GM23338 (cell line): ENCODE data around the gene BCAM. TPM values are rescaled to one million over a fixed set of nuclear protein-coding genes. Genes with fewer than 3 reads are reported as not detected.
"Not testable (repeated sequence)": the region's sequence is repeated elsewhere in the genome, so short reads cannot be mapped to it uniquely, and the experiment has no call there.

Source experiments
- ATAC-seq: fragments of 200-7000 bp; cut with Tn5 transposase; 3 replicates; pipeline ENCODE4 v1.9.1; 2020
- DNase-seq: peaks from one replicate; pipeline ENCODE4 v3.0.0-alpha.2; 2015; ENCODE audit warnings: low spot score
- H2AFZ ChIP-seq: fragments of 200-600 bp; sonication (generic); 2 replicates; pipeline ENCODE4 v1.8.0; 2016; ENCODE audit warnings: antibody characterized with exemption, mild to moderate bottlenecking, moderate library complexity
- H3F3A ChIP-seq: fragments of 200-600 bp; sonication (generic); replicated peaks from 2 replicates; pipeline ENCODE4 v1.8.0; 2017; ENCODE audit warnings: antibody characterized with exemption, mixed run types, low read depth
- H3K27ac ChIP-seq: fragments of 200-600 bp; sonication (generic); 2 replicates; pipeline ENCODE4 v1.6.1; 2016; ENCODE audit warnings: low read depth
- H3K27me3 ChIP-seq: fragments of 200-600 bp; sonication (generic); 2 replicates; pipeline ENCODE4 v1.8.0; 2016; ENCODE audit warnings: mild to moderate bottlenecking, mixed run types, moderate library complexity; ENCODE audit not compliant: insufficient read depth
- H3K36me3 ChIP-seq: fragments of 200-600 bp; sonication (generic); 2 replicates; pipeline ENCODE4 v1.8.0; 2016; ENCODE audit warnings: mild to moderate bottlenecking; ENCODE audit not compliant: insufficient read depth
- H3K4me1 ChIP-seq: fragments of 200-600 bp; sonication (generic); 2 replicates; pipeline ENCODE4 v1.8.0; 2016; ENCODE audit warnings: mild to moderate bottlenecking, moderate library complexity; ENCODE audit not compliant: insufficient read depth
- H3K4me2 ChIP-seq: fragments of 200-600 bp; sonication (generic); 2 replicates; pipeline ENCODE4 v1.7.1; 2017; ENCODE audit warnings: mixed run types
- H3K4me3 ChIP-seq: fragments of 200-600 bp; sonication (generic); 2 replicates; pipeline ENCODE4 v1.6.1; 2016; ENCODE audit warnings: mixed run types
- H3K79me2 ChIP-seq: fragments of 200-600 bp; sonication (generic); replicated peaks from 2 replicates; pipeline ENCODE4 v1.8.0; 2017; ENCODE audit warnings: mild to moderate bottlenecking; ENCODE audit not compliant: insufficient read depth
- H3K9me2 ChIP-seq: fragments of 200-600 bp; sonication (generic); 2 replicates; pipeline ENCODE4 v1.8.0; 2017; ENCODE audit not compliant: insufficient read depth
- H4K20me1 ChIP-seq: fragments of 200-600 bp; sonication (generic); replicated peaks from 2 replicates; pipeline ENCODE4 v1.8.0; 2017; ENCODE audit warnings: mild to moderate bottlenecking; ENCODE audit not compliant: insufficient read depth
- H3K27ac Mint-ChIP-seq: 2 replicates; pipeline ENCODE4 v1.8.0; 2020; ENCODE audit warnings: inconsistent platforms, mild to moderate bottlenecking, moderate library complexity, mixed read lengths
- H3K27me3 Mint-ChIP-seq: 3 replicates; pipeline ENCODE4 v1.8.0; 2022; ENCODE audit warnings: low read depth, mild to moderate bottlenecking, moderate library complexity, mixed read lengths, inconsistent platforms; ENCODE audit not compliant: insufficient read depth, poor library complexity
- H3K36me3 Mint-ChIP-seq: 3 replicates; pipeline ENCODE4 v1.8.0; 2021; ENCODE audit warnings: low read depth, mild to moderate bottlenecking, inconsistent platforms, moderate library complexity, mixed read lengths
- H3K4me1 Mint-ChIP-seq: 3 replicates; pipeline ENCODE4 v1.8.0; 2020; ENCODE audit warnings: mild to moderate bottlenecking, inconsistent platforms, mixed read lengths
- H3K4me3 Mint-ChIP-seq: 3 replicates; pipeline ENCODE4 v1.8.0; 2021; ENCODE audit warnings: moderate library complexity, mild to moderate bottlenecking, inconsistent platforms, mixed read lengths
- H3K9me3 Mint-ChIP-seq: 3 replicates; pipeline ENCODE4 v1.8.0; 2020; ENCODE audit warnings: moderate library complexity, mild to moderate bottlenecking, inconsistent platforms, mixed read lengths
- CREB1 ChIP-seq: fragments of 250-450 bp; sonication (Bioruptor Pico); IDR thresholded peaks from 2 replicates; pipeline ENCODE4 v1.5.0; 2020; ENCODE audit warnings: low read depth, mild to moderate bottlenecking, moderate library complexity
- ETS1 ChIP-seq: IDR thresholded peaks from 2 replicates; pipeline ENCODE4 v1.6.1; 2016; ENCODE audit warnings: antibody characterized with exemption
- EZH2 ChIP-seq: fragments of 200-600 bp; sonication (generic); IDR thresholded peaks from one replicate; pipeline ENCODE4 v1.8.0; 2017; ENCODE audit warnings: antibody characterized with exemption, mild to moderate bottlenecking, low read depth; ENCODE audit not compliant: unreplicated experiment
- EZH2phosphoT487 ChIP-seq: fragments of 200-600 bp; sonication (generic); IDR thresholded peaks from one replicate; pipeline ENCODE4 v1.8.1; 2018; ENCODE audit warnings: antibody characterized with exemption; ENCODE audit not compliant: unreplicated experiment
- JUNB ChIP-seq: IDR thresholded peaks from one replicate; pipeline ENCODE4 v1.6.1; 2016; ENCODE audit warnings: antibody characterized with exemption; ENCODE audit not compliant: unreplicated experiment
- NANOG ChIP-seq: IDR thresholded peaks from 2 replicates; pipeline ENCODE4 v1.6.1; 2016; ENCODE audit warnings: antibody characterized with exemption, borderline replicate concordance
- POLR2AphosphoS5 ChIP-seq: IDR thresholded peaks from 2 replicates; pipeline ENCODE4 v1.6.1; 2016; ENCODE audit warnings: antibody characterized with exemption, low read depth
- ZNF114 ChIP-seq: fragments of 250-450 bp; sonication (Bioruptor Pico); IDR thresholded peaks from 2 replicates; pipeline ENCODE4 v1.5.0; 2020; ENCODE audit warnings: mild to moderate bottlenecking, moderate library complexity
- ZNF331 ChIP-seq: fragments of 250-450 bp; sonication (Bioruptor Pico); IDR thresholded peaks from 2 replicates; pipeline ENCODE4 v1.5.0; 2020; ENCODE audit warnings: low read depth, mild to moderate bottlenecking, moderate library complexity
- polyA plus RNA-seq: library from polyadenylated mRNA; unstranded; fragments of >200 nt; fragmentation: Nextera tagmentation; extraction: Ambion mirVana; gene quantifications from 2 replicates; pipeline ENCODE4 v1.2.1, GENCODE V29; 2016
- total RNA-seq: library from RNA; depleted of rRNA; stranded (reverse); fragments of >200 nt; shearing (Covaris generic); gene quantifications from 2 replicates; pipeline ENCODE4 v1.2.3, GENCODE V29; 2014
- TF ChIP-seq, protein P1 (sequence below): IDR thresholded peaks from one replicate; pipeline ENCODE4 v1.6.1; 2018; ENCODE audit warnings: antibody characterized with exemption; ENCODE audit not compliant: unreplicated experiment
- TF ChIP-seq, protein P2 (sequence below), 2 experiments: fragments of 200-600 bp in 1 of 2; sonication (generic) in 1 of 2; conservative IDR thresholded peaks; 2 replicates each; pipeline versions ENCODE4 v1.5.1 to v1.6.1; 2016 to 2017; ENCODE audit warnings: antibody characterized with exemption in 2 of 2, low read depth in 2 of 2, mild to moderate bottlenecking in 2 of 2, moderate library complexity in 1 of 2

The BCAM gene
- total and polyA plus RNA-seq, 2 experiments from 2014 or later = 33.3 to 100 TPM

DNA sequence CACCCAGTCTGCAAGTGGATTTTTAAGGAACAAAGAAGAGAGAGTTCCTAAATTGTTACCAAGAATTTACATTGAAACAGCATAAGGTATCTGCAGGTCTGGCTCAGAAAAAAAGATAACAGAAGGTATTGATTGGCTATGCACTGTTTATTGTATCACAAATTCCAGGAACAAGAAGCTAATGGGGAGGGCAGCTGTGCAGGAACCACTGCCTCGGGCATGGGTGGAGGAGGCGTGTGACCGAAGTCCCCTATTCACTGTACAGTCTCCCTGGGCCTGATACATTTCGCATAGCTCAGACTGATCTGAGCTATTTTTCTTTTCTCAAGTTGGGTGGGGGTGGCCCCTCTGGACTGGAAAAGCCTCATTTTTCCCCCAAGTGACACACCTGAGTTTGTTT lies 48.9 kb downstream of the BCAM start:
- no peaks in the 10 kb centered on the region for H3K27me3 ChIP-seq
- no peak for DNase-seq
- no peak overlapping the region for H2AFZ ChIP-seq
- peaks cover 5% of the 10 kb centered on the region; the same call in 1 of the 2 replicates for H3K4me1 ChIP-seq
- no peaks in the 10 kb centered on the region; the same call in 2 of the 3 replicates for H3K9me3 Mint-ChIP-seq
- no peaks in the 10 kb centered on the region for H3K9me2 ChIP-seq
- H3K36me3 Mint-ChIP-seq = peaks cover 46% of the 10 kb centered on the region
- H3K79me2 ChIP-seq = peaks cover 98% of the 10 kb centered on the region
- no peak overlapping the region for H3K27ac Mint-ChIP-seq
- H3K4me3 ChIP-seq = no peak overlapping the region
- no peak for ATAC-seq
- peaks cover 7% of the 10 kb centered on the region; the same call in 1 of the 2 replicates for H3F3A ChIP-seq
- peaks cover 12% of the 10 kb centered on the region for H3K36me3 ChIP-seq
- peaks cover 4% of the 10 kb centered on the region for H3K4me1 Mint-ChIP-seq
- no peak overlapping the region for H3K4me2 ChIP-seq
- TF ChIP-seq EZH2 = no peak
- peaks cover 3% of the 10 kb centered on the region for H3K27me3 Mint-ChIP-seq
- H4K20me1 ChIP-seq = peaks cover 78% of the 10 kb centered on the region
- no peak overlapping the region for H3K4me3 Mint-ChIP-seq
- no peak overlapping the region for H3K27ac ChIP-seq

DNA sequence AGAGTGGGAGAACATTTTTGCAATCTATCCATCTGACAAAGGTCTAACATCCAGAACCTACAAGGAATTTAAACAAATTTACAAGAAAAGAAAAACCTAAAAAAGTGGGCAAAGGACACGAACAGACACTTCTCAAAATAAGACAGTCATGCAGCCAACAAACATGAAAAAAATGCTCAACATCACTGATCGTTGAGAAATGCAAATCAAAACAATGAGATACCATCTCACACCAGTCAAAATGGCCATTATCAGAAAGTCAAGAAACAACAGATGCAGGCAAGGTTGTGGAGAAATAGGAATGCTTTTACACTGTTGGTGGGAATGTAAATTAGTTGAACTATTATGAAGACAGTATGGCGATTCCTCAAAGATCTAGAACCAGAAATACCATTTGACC lies 52.7 kb downstream of the BCAM start:
- not testable (repeated sequence) for H3K27me3 Mint-ChIP-seq, H2AFZ ChIP-seq, H3K4me3 ChIP-seq, H3F3A ChIP-seq, H3K27ac Mint-ChIP-seq, H3K9me2 ChIP-seq, H3K4me1 ChIP-seq, H3K27ac ChIP-seq, H3K4me1 Mint-ChIP-seq, DNase-seq, H3K9me3 Mint-ChIP-seq, H3K27me3 ChIP-seq, ATAC-seq, H3K4me2 ChIP-seq, H3K4me3 Mint-ChIP-seq
- Histone ChIP-seq H4K20me1 (peaks cover 57% of the 10 kb centered on the region), H3K36me3 (peaks cover 15% of the 10 kb centered on the region), H3K79me2 (peaks cover 66% of the 10 kb centered on the region)
- peaks cover 52% of the 10 kb centered on the region for H3K36me3 Mint-ChIP-seq

DNA sequence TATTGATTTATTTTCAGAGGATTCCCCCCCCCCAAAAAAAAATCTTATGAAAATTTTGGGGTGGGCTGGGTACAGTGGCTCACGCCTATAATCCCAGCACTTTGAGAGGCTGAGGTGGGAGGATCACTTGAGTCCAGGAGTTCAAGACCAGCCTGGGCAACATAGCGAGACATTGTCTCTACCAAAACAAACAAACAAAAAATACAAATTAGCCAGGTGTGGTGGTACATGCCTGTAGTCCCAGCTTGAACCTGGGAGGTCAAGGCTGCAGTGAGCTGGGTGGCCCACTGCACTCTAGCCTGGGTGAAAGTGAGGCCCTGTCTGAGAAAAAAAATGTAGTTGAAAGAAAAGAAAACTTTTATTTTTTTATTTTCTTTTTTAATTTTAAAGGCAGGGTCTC lies 55.1 kb downstream of the BCAM start:
- Histone ChIP-seq H3K79me2 (peaks cover 46% of the 10 kb centered on the region), H2AFZ (no peak overlapping the region), H3K27ac (no peak overlapping the region), H3K9me2 (no peaks in the 10 kb centered on the region), H4K20me1 (peaks cover 45% of the 10 kb centered on the region), H3K4me1 (no peaks in the 10 kb centered on the region), H3K4me3 (no peak overlapping the region), H3K27me3 (no peaks in the 10 kb centered on the region), H3K36me3 (peaks cover 15% of the 10 kb centered on the region), H3K4me2 (no peak overlapping the region), H3F3A (no peaks in the 10 kb centered on the region)
- ATAC-seq (no peak), DNase-seq (no peak)
- Mint-ChIP-seq H3K27ac (no peak overlapping the region), H3K9me3 (no peaks in the 10 kb centered on the region; the same call in 2 of the 3 replicates), H3K4me3 (no peak overlapping the region), H3K4me1 (no peaks in the 10 kb centered on the region), H3K27me3 (peaks cover 7% of the 10 kb centered on the region), H3K36me3 (peaks cover 67% of the 10 kb centered on the region)
- TF ChIP-seq POLR2AphosphoS5 (no peak), EZH2phosphoT487 (no peak), ZNF114 (CRISPR knock-in tag) (no peak), NANOG (no peak), JUNB (no peak), EZH2 (no peak), ZNF331 (CRISPR knock-in tag) (no peak), ETS1 (no peak), CREB1 (CRISPR knock-in tag) (no peak)
- TF ChIP-seq, protein P1, sequence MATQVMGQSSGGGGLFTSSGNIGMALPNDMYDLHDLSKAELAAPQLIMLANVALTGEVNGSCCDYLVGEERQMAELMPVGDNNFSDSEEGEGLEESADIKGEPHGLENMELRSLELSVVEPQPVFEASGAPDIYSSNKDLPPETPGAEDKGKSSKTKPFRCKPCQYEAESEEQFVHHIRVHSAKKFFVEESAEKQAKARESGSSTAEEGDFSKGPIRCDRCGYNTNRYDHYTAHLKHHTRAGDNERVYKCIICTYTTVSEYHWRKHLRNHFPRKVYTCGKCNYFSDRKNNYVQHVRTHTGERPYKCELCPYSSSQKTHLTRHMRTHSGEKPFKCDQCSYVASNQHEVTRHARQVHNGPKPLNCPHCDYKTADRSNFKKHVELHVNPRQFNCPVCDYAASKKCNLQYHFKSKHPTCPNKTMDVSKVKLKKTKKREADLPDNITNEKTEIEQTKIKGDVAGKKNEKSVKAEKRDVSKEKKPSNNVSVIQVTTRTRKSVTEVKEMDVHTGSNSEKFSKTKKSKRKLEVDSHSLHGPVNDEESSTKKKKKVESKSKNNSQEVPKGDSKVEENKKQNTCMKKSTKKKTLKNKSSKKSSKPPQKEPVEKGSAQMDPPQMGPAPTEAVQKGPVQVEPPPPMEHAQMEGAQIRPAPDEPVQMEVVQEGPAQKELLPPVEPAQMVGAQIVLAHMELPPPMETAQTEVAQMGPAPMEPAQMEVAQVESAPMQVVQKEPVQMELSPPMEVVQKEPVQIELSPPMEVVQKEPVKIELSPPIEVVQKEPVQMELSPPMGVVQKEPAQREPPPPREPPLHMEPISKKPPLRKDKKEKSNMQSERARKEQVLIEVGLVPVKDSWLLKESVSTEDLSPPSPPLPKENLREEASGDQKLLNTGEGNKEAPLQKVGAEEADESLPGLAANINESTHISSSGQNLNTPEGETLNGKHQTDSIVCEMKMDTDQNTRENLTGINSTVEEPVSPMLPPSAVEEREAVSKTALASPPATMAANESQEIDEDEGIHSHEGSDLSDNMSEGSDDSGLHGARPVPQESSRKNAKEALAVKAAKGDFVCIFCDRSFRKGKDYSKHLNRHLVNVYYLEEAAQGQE = no peak
- TF ChIP-seq, protein P2, sequence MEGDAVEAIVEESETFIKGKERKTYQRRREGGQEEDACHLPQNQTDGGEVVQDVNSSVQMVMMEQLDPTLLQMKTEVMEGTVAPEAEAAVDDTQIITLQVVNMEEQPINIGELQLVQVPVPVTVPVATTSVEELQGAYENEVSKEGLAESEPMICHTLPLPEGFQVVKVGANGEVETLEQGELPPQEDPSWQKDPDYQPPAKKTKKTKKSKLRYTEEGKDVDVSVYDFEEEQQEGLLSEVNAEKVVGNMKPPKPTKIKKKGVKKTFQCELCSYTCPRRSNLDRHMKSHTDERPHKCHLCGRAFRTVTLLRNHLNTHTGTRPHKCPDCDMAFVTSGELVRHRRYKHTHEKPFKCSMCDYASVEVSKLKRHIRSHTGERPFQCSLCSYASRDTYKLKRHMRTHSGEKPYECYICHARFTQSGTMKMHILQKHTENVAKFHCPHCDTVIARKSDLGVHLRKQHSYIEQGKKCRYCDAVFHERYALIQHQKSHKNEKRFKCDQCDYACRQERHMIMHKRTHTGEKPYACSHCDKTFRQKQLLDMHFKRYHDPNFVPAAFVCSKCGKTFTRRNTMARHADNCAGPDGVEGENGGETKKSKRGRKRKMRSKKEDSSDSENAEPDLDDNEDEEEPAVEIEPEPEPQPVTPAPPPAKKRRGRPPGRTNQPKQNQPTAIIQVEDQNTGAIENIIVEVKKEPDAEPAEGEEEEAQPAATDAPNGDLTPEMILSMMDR (conservative IDR thresholded peaks at IDR 0.05; ENCODE audit: low read depth in 2 of 2) = no peak
